WTC11 (cell line): ENCODE results near the gene CD34. TPM values are rescaled to one million over a fixed set of nuclear protein-coding genes. Genes with fewer than 3 reads are reported as not detected.

ENCODE experiments used
- ATAC-seq: fragments of 200-7000 bp; cut with Tn5 transposase; 2 replicates; pipeline ENCODE4 v1.10.0; 2021; ENCODE audit warnings: mild to moderate bottlenecking, moderate library complexity
- CTCF ChIA-PET: fragments of 300-600 bp; sonication (Branson Sonifier 250); formaldehyde crosslinking; loops from one replicate; lab custom pipeline; 2021; ENCODE audit warnings: antibody characterized with exemption; lab: Charles Lee
- POLR2A ChIA-PET: fragments of 350-600 bp; sonication (Branson Sonifier 250); formaldehyde crosslinking; loops from one replicate; lab custom pipeline; 2021; ENCODE audit warnings: antibody characterized with exemption; lab: Charles Lee
- DNase-seq: peaks from one replicate; pipeline ENCODE4 v3.0.0; 2021; ENCODE audit warnings: low spot score
- H3K27ac Mint-ChIP-seq: 2 replicates; pipeline ENCODE4 v1.8.0; 2021; ENCODE audit warnings: mixed read lengths
- H3K27me3 Mint-ChIP-seq: 2 replicates; pipeline ENCODE4 v1.8.0; 2021; ENCODE audit warnings: low read depth, mild to moderate bottlenecking, moderate library complexity, mixed read lengths
- H3K36me3 Mint-ChIP-seq: 2 replicates; pipeline ENCODE4 v1.8.0; 2021; ENCODE audit warnings: mixed read lengths
- H3K4me1 Mint-ChIP-seq: 2 replicates; pipeline ENCODE4 v1.8.0; 2022; ENCODE audit warnings: mixed read lengths
- H3K4me3 Mint-ChIP-seq: 2 replicates; pipeline ENCODE4 v1.8.0; 2021; ENCODE audit warnings: mild to moderate bottlenecking, moderate library complexity, mixed read lengths
- H3K9me3 Mint-ChIP-seq: 2 replicates; pipeline ENCODE4 v1.8.0; 2021; ENCODE audit warnings: mixed read lengths
- AR ChIP-seq: fragments of 250-450 bp; sonication (Bioruptor Pico); IDR thresholded peaks from 2 replicates; pipeline ENCODE4 v1.9.0; 2021; ENCODE audit warnings: mild to moderate bottlenecking
- FOXJ3 ChIP-seq: sonication (generic); formaldehyde crosslinking; IDR thresholded peaks from 2 replicates; pipeline ENCODE4 v1.9.0; 2021; ENCODE audit warnings: missing genetic modification reagents, mild to moderate bottlenecking, borderline replicate concordance
- IRF1 ChIP-seq: sonication (generic); formaldehyde crosslinking; IDR thresholded peaks from 2 replicates; pipeline ENCODE4 v1.8.0; 2023; ENCODE audit warnings: missing genetic modification reagents
- MYBL2 ChIP-seq: sonication (generic); formaldehyde crosslinking; IDR thresholded peaks from 2 replicates; pipeline ENCODE4 v1.8.1; 2023; ENCODE audit warnings: mild to moderate bottlenecking, moderate library complexity, missing genetic modification reagents
- NFE2L1 ChIP-seq: sonication (generic); formaldehyde crosslinking; IDR thresholded peaks from 2 replicates; pipeline ENCODE4 v1.8.1; 2023; ENCODE audit warnings: missing genetic modification reagents
- NFYB ChIP-seq: sonication (generic); formaldehyde crosslinking; conservative IDR thresholded peaks from 2 replicates; pipeline ENCODE4 v1.8.0; 2022; ENCODE audit warnings: low read depth, missing genetic modification reagents
- PRDM15 ChIP-seq: sonication (generic); formaldehyde crosslinking; IDR thresholded peaks from 2 replicates; pipeline ENCODE4 v1.8.0; 2022; ENCODE audit warnings: missing genetic modification reagents
- SMAD3 ChIP-seq: sonication (generic); formaldehyde crosslinking; IDR thresholded peaks from 2 replicates; pipeline ENCODE4 v1.8.0; 2022; ENCODE audit warnings: missing genetic modification reagents, mild to moderate bottlenecking, borderline replicate concordance
- STAT6 ChIP-seq: sonication (generic); formaldehyde crosslinking; conservative IDR thresholded peaks from 2 replicates; pipeline ENCODE4 v1.8.1; 2023; ENCODE audit warnings: mild to moderate bottlenecking, low read depth, missing genetic modification reagents, moderate library complexity
- TEAD1 ChIP-seq: sonication (generic); formaldehyde crosslinking; IDR thresholded peaks from 2 replicates; pipeline ENCODE4 v1.8.0; 2022; ENCODE audit warnings: mild to moderate bottlenecking, missing genetic modification reagents
- ZMAT4 ChIP-seq: fragments of 250-450 bp; sonication (Bioruptor Pico); IDR thresholded peaks from 2 replicates; pipeline ENCODE4 v1.9.0; 2021; ENCODE audit warnings: mild to moderate bottlenecking
- ZNF219 ChIP-seq: sonication (generic); formaldehyde crosslinking; IDR thresholded peaks from 2 replicates; pipeline ENCODE4 v1.8.0; 2023; ENCODE audit warnings: missing genetic modification reagents, mild to moderate bottlenecking, borderline replicate concordance
- ZNF317 ChIP-seq: sonication (generic); formaldehyde crosslinking; IDR thresholded peaks from 2 replicates; pipeline ENCODE4 v1.8.1; 2023; ENCODE audit warnings: low read depth, mild to moderate bottlenecking, moderate library complexity, missing genetic modification reagents, borderline replicate concordance
- ZNF416 ChIP-seq: fragments of 250-450 bp; sonication (Bioruptor Pico); IDR thresholded peaks from 2 replicates; pipeline ENCODE4 v1.9.0; 2021; ENCODE audit warnings: mild to moderate bottlenecking, inconsistent platforms
- ZNF423 ChIP-seq: fragments of 250-450 bp; sonication (Bioruptor Pico); IDR thresholded peaks from 2 replicates; pipeline ENCODE4 v2.1.2; 2022; ENCODE audit warnings: mild to moderate bottlenecking, moderate library complexity
- ZNF425 ChIP-seq: fragments of 250-450 bp; sonication (Bioruptor Pico); conservative IDR thresholded peaks from 2 replicates; pipeline ENCODE4 v1.9.0; 2021; ENCODE audit warnings: mild to moderate bottlenecking
- total RNA-seq: library from RNA; stranded (reverse); gene quantifications from 3 replicates; pipeline ENCODE4 v1.2.3, GENCODE V29; 2021

Gene CD34
- total RNA-seq, 1 experiment from 2014 or later = 0.35 TPM

- no peak for TF ChIP-seq ZNF425 (CRISPR knock-in tag)
- no peak for TF ChIP-seq MYBL2 (CRISPR knock-in tag)
- TF ChIP-seq FOXJ3 (CRISPR knock-in tag) = no peak
- no peak for TF ChIP-seq ZNF416 (CRISPR knock-in tag)
- DNase-seq = no peak
- no peak overlapping the region for H3K27ac Mint-ChIP-seq
- POLR2A ChIA-PET = no interaction called here
- ATAC-seq = no peak
- H3K9me3 Mint-ChIP-seq = no peaks in the 10 kb centered on the region
- H3K4me1 Mint-ChIP-seq = no peaks in the 10 kb centered on the region
- H3K27me3 Mint-ChIP-seq = no peaks in the 10 kb centered on the region
- H3K4me3 Mint-ChIP-seq = no peak overlapping the region
- CTCF ChIA-PET = interaction anchor here (0.6 to 5.8 kb wide), 10 partner anchors 11 to 141 kb away, joined by 3 to 24 read pairs (median 4); no protein-coding TSS in a partner anchor
- no peaks in the 10 kb centered on the region for H3K36me3 Mint-ChIP-seq
Observed at GRCh38 chr1:207841293-207841692, 69.6 kb downstream of the CD34 start.

- ChIA-PET POLR2A (no interaction called here), CTCF (interaction anchor here (0.7 to 5.8 kb wide), 12 partner anchors 10 to 153 kb away, joined by 3 to 24 read pairs (median 5); no protein-coding TSS in a partner anchor)
- H3K27me3 Mint-ChIP-seq = no peaks in the 10 kb centered on the region
- DNase-seq (no peak), ATAC-seq (peak; percentile 56)
- no peaks in the 10 kb centered on the region for H3K9me3 Mint-ChIP-seq
- no peak for TF ChIP-seq ZNF219 (CRISPR knock-in tag)
- no peak for TF ChIP-seq AR
- no peak for TF ChIP-seq NFE2L1 (CRISPR knock-in tag)
- TF ChIP-seq ZNF317 (CRISPR knock-in tag) = no peak
- TF ChIP-seq NFYB = no peak
- no peak for TF ChIP-seq STAT6 (CRISPR knock-in tag)
- no peak for TF ChIP-seq SMAD3 (CRISPR knock-in tag)
- no peak for TF ChIP-seq PRDM15 (CRISPR knock-in tag)
- TF ChIP-seq ZNF423 (CRISPR knock-in tag) = no peak
- TF ChIP-seq TEAD1 (CRISPR knock-in tag) = no peak
- TF ChIP-seq ZNF416 (CRISPR knock-in tag) = no peak
- TF ChIP-seq ZMAT4 (CRISPR knock-in tag) = no peak
- no peak for TF ChIP-seq IRF1 (CRISPR knock-in tag)
- no peak overlapping the region for H3K27ac Mint-ChIP-seq
- no peak overlapping the region for H3K4me3 Mint-ChIP-seq
- H3K4me1 Mint-ChIP-seq = no peaks in the 10 kb centered on the region
- H3K36me3 Mint-ChIP-seq = no peaks in the 10 kb centered on the region
Observed at GRCh38 chr1:207840380-207840779, 70.5 kb downstream of the CD34 start.
